GM21367 (cell line): ENCODE results near the gene ALDH16A1.

ENCODE experiments used
- ATAC-seq: cut with Tn5 transposase; IDR thresholded peaks from one replicate; pipeline ENCODE4 v1.9.1; 2021; ENCODE audit not compliant: unreplicated experiment

ALDH16A1 gene

GRCh38 chr19:49507803-49508494 is 54.9 kb downstream of the ALDH16A1 start:
- no peak for ATAC-seq

GRCh38 chr19:49512970-49513745 is 60.1 kb downstream of the ALDH16A1 start:
- no peak for ATAC-seq

GRCh38 chr19:49513746-49514118 is 60.7 kb downstream of the ALDH16A1 start:
- ATAC-seq = no peak

- no peak for ATAC-seq
Measured at GRCh38 chr19:49514151-49514550, 61.1 kb downstream of the ALDH16A1 start.

GRCh38 chr19:49515767-49516166 is 62.7 kb downstream of the ALDH16A1 start:
- no peak for ATAC-seq

- no peak for ATAC-seq
Measured at GRCh38 chr19:49518033-49518432, 65.0 kb downstream of the ALDH16A1 start.
